Right lobe of liver (tissue), 4 donors: ENCODE data around the gene ITPA.

Experiments
- POLR2A ChIP-seq: fragments of 450-650 bp; IDR thresholded peaks from one replicate; pipeline ENCODE4 v1.6.1; 2017; ENCODE audit warnings: antibody characterized with exemption, mild to moderate bottlenecking
- TF ChIP-seq, protein P1 (sequence below), 4 donors: fragments of 200-600 bp in 3 of 4; fragments of 450-650 bp in 1 of 4; IDR thresholded peaks; one replicate each; pipeline versions ENCODE4 v1.5.1 to v1.8.0; 2016 to 2022; ENCODE audit warnings: antibody characterized with exemption in 4 of 4, mild to moderate bottlenecking in 2 of 4
- donor health status: DM: no; HTN: no; CAD: no.
- donor health status: DM: no; HTN: no; CAD: no.
- donor health status: DM: no; HTN: yes; CAD: no.

GRCh38 chr20:3183896-3184612 is 25.2 kb upstream of the ITPA start:
- no peak for TF ChIP-seq POLR2A
- TF ChIP-seq, protein P1, sequence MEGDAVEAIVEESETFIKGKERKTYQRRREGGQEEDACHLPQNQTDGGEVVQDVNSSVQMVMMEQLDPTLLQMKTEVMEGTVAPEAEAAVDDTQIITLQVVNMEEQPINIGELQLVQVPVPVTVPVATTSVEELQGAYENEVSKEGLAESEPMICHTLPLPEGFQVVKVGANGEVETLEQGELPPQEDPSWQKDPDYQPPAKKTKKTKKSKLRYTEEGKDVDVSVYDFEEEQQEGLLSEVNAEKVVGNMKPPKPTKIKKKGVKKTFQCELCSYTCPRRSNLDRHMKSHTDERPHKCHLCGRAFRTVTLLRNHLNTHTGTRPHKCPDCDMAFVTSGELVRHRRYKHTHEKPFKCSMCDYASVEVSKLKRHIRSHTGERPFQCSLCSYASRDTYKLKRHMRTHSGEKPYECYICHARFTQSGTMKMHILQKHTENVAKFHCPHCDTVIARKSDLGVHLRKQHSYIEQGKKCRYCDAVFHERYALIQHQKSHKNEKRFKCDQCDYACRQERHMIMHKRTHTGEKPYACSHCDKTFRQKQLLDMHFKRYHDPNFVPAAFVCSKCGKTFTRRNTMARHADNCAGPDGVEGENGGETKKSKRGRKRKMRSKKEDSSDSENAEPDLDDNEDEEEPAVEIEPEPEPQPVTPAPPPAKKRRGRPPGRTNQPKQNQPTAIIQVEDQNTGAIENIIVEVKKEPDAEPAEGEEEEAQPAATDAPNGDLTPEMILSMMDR (IDR thresholded peaks at IDR 0.05): no peak
